Activated gamma-delta T cell treated with Interleukin-2 at 50 U/mL for 16 hours (primary cell): ENCODE results near the gene MZT2A.
"Not testable (repeated sequence)": the region's sequence is repeated elsewhere in the genome, so short reads cannot be mapped to it uniquely, and the experiment has no call there.

Experiments
- DNase-seq: peaks from one replicate; pipeline ENCODE4 v3.0.0-alpha.2; 2020

MZT2A gene

GRCh38 chr2:131490616-131491468 is 1.4 kb downstream of the MZT2A start:
- not testable (repeated sequence) for DNase-seq

GRCh38 chr2:131488306-131489205 is 3.6 kb downstream of the MZT2A start:
- no peak for DNase-seq

- DNase-seq: not testable (repeated sequence)
These were observed 5.8 kb downstream of the MZT2A start for GRCh38 chr2:131486201-131486902.

GRCh38 chr2:131484906-131485460 is 7.2 kb downstream of the MZT2A start:
- not testable (repeated sequence) for DNase-seq

GRCh38 chr2:131483981-131484820 is 8.0 kb downstream of the MZT2A start:
- DNase-seq: not testable (repeated sequence)

GRCh38 chr2:131482506-131483155 is 9.6 kb downstream of the MZT2A start:
- DNase-seq: not testable (repeated sequence)

GRCh38 chr2:131480351-131480750 is 11.8 kb downstream of the MZT2A start:
- DNase-seq: not testable (repeated sequence)

GRCh38 chr2:131478850-131479461 is 13.2 kb downstream of the MZT2A start:
- DNase-seq: not testable (repeated sequence)

GRCh38 chr2:131478074-131478849 is 13.9 kb downstream of the MZT2A start:
- DNase-seq: not testable (repeated sequence)

- not testable (repeated sequence) for DNase-seq
These were observed 15.0 kb downstream of the MZT2A start for GRCh38 chr2:131477227-131477626.

GRCh38 chr2:131476363-131476762 is 15.8 kb downstream of the MZT2A start:
- DNase-seq: not testable (repeated sequence)

GRCh38 chr2:131475831-131476230 is 16.4 kb downstream of the MZT2A start, which contains the start of gene TUBA3D:
Gene TUBA3D (plus strand): TSS chr2:131476119. CDS start chr2:131476200, 81 bp downstream.
- DNase-seq: no peak

- DNase-seq: not testable (repeated sequence)
These were observed 18.9 kb downstream of the MZT2A start for GRCh38 chr2:131473266-131473665.

GRCh38 chr2:131471624-131472023 is 20.6 kb downstream of the MZT2A start:
- DNase-seq: not testable (repeated sequence)

GRCh38 chr2:131470944-131471343 is 21.3 kb downstream of the MZT2A start:
- not testable (repeated sequence) for DNase-seq

- not testable (repeated sequence) for DNase-seq
These were observed 24.5 kb downstream of the MZT2A start for GRCh38 chr2:131467722-131468121.

- DNase-seq: not testable (repeated sequence)
These were observed 37.3 kb downstream of the MZT2A start for GRCh38 chr2:131454914-131455313.

- not testable (repeated sequence) for DNase-seq
These were observed 40.8 kb downstream of the MZT2A start for GRCh38 chr2:131451265-131451949.

- not testable (repeated sequence) for DNase-seq
These were observed 44.2 kb downstream of the MZT2A start for GRCh38 chr2:131447981-131448380.
